HepG2 (cell line): Measurements from ENCODE around the gene TMEM132D. TPM values are rescaled to one million over a fixed set of nuclear protein-coding genes. Genes with fewer than 3 reads are reported as not detected.

Experiments
- ATAC-seq: fragments of 200-7000 bp; cut with Tn5 transposase; 3 replicates; pipeline ENCODE4 v1.9.1; 2020; ENCODE audit warnings: mild to moderate bottlenecking, moderate library complexity
- BruUV-seq: library from RNA; stranded (reverse); fragments of 400-500 nt; replicated peaks from 2 replicates; lab custom pipeline; 2021; lab: Mats Ljungman, UMichigan
- CTCF ChIA-PET: fragments of 300-600 bp; formaldehyde crosslinking; extraction: SDS; loops from one replicate; lab custom pipeline; 2021; ENCODE audit warnings: low total read pairs, inconsistent platforms, low intra/inter-chr PET ratio; lab: Yijun Ruan, JAX
- POLR2A ChIA-PET: fragments of 350-600 bp; sonication (Branson Sonifier 250); formaldehyde crosslinking; loops from one replicate; lab custom pipeline; 2020; ENCODE audit warnings: antibody characterized with exemption, inconsistent platforms; lab: Yijun Ruan, JAX
- DNase-seq: peaks from one replicate; pipeline ENCODE4 v3.0.0-alpha.2; 2015; ENCODE audit warnings: low spot score
- FAIRE-seq: peaks from 3 replicates; lab custom pipeline; 2011; peaks lifted over from hg19 to GRCh38; lab: Jason Lieb, UNC
- H2AFZ ChIP-seq: one replicate; pipeline ENCODE4 v1.6.1; 2011; ENCODE audit warnings: low read length, inconsistent platforms
- H3K27ac ChIP-seq: fragments of 300-600 bp; 3 replicates; pipeline ENCODE4 v1.8.0; 2011; ENCODE audit warnings: mixed run types, mild to moderate bottlenecking, mixed read lengths, low read length, inconsistent platforms; ENCODE audit not compliant: insufficient read depth; ENCODE audit errors: extremely low read length
- H3K27me3 ChIP-seq, 2 experiments: fragments of 200-600 bp in 1 of 2; 2 replicates in 1 of 2; 3 replicates in 1 of 2; pipeline versions ENCODE4 v1.6.0 to v1.8.0; 2011; ENCODE audit warnings: low read length in 2 of 2, mild to moderate bottlenecking in 2 of 2, moderate library complexity in 2 of 2, inconsistent platforms in 1 of 2; ENCODE audit not compliant: insufficient read depth in 2 of 2, control insufficient read depth in 1 of 2
- H3K36me3 ChIP-seq, 2 experiments: fragments of 200-600 bp in 1 of 2; replicated peaks in 1 of 2; 2 replicates in 1 of 2; 3 replicates in 1 of 2; pipeline versions ENCODE4 v1.5.1 to v1.8.0; 2011; ENCODE audit warnings: low read length in 2 of 2, inconsistent platforms in 1 of 2; ENCODE audit not compliant: insufficient read depth in 2 of 2, control insufficient read depth in 1 of 2
- H3K4me1 ChIP-seq: 2 replicates; pipeline ENCODE4 v1.5.1; 2012; ENCODE audit warnings: low read length, inconsistent platforms; ENCODE audit not compliant: insufficient read depth
- H3K4me2 ChIP-seq: 2 replicates; pipeline ENCODE4 v1.6.0; 2011; ENCODE audit warnings: low read depth, low read length, inconsistent platforms
- H3K4me3 ChIP-seq, 3 experiments: fragments of 200-600 bp in 1 of 3; sonication (generic), shearing (Covaris generic) in 1 of 3; replicated peaks in 1 of 3; 2 replicates each; pipeline ENCODE4 v1.5.1; 2011 to 2016; ENCODE audit warnings: low read length in 3 of 3, inconsistent platforms in 2 of 3, low read depth in 2 of 3, mild to moderate bottlenecking in 2 of 3, control low read depth in 1 of 3, mixed read lengths in 1 of 3; ENCODE audit not compliant: insufficient read depth in 1 of 3
- H3K79me2 ChIP-seq: one replicate; pipeline ENCODE4 v1.6.1; 2011; ENCODE audit warnings: low read length, inconsistent platforms; ENCODE audit not compliant: insufficient read depth
- H3K9ac ChIP-seq: 2 replicates; pipeline ENCODE4 v1.6.0; 2011; ENCODE audit warnings: mild to moderate bottlenecking, low read depth, low read length, inconsistent platforms; ENCODE audit not compliant: insufficient read depth
- H3K9me3 ChIP-seq: 2 replicates; pipeline ENCODE4 v1.5.1; 2012; ENCODE audit warnings: mild to moderate bottlenecking, low read length
- H4K20me1 ChIP-seq: 2 replicates; pipeline ENCODE4 v1.6.0; 2011; ENCODE audit warnings: inconsistent platforms, mild to moderate bottlenecking, low read length, moderate library complexity; ENCODE audit not compliant: insufficient read depth
- DZIP1 ChIP-seq: sonication (generic); formaldehyde crosslinking; IDR thresholded peaks from 2 replicates; pipeline ENCODE4 v1.5.0; 2020; ENCODE audit warnings: mild to moderate bottlenecking, missing genetic modification reagents
- MYC ChIP-seq: sonication (generic); formaldehyde crosslinking; IDR thresholded peaks from 2 replicates; pipeline ENCODE4 v1.9.0; 2021; ENCODE audit warnings: missing genetic modification reagents, borderline replicate concordance
- PCBP2 ChIP-seq: fragments of 200-400 bp; formaldehyde crosslinking; optimal IDR thresholded peaks from 2 replicates; pipeline ENCODE3; 2018; ENCODE audit warnings: low read length, low read depth; ENCODE audit not compliant: poor library complexity, severe bottlenecking
- STAG1 ChIP-seq: sonication (generic); formaldehyde crosslinking; IDR thresholded peaks from 2 replicates; pipeline ENCODE4 v1.4.0; 2020; ENCODE audit warnings: missing genetic modification reagents
- TBP ChIP-seq: sonication (generic); formaldehyde crosslinking; IDR thresholded peaks from 2 replicates; pipeline ENCODE4 v1.5.0; 2020; ENCODE audit warnings: missing genetic modification reagents
- ZBTB44 ChIP-seq: sonication (generic); formaldehyde crosslinking; IDR thresholded peaks from 2 replicates; pipeline ENCODE4 v1.4.0; 2020; ENCODE audit warnings: missing genetic modification reagents
- ZNF10 ChIP-seq: sonication (generic); formaldehyde crosslinking; IDR thresholded peaks from 2 replicates; pipeline ENCODE4 v1.4.0; 2020; ENCODE audit warnings: mild to moderate bottlenecking, low read depth, missing genetic modification reagents, borderline replicate concordance
- ZNF124 ChIP-seq: sonication (generic); formaldehyde crosslinking; IDR thresholded peaks from 2 replicates; pipeline ENCODE4 v1.4.0; 2020; ENCODE audit warnings: missing genetic modification reagents
- ZNF614 ChIP-seq: IDR thresholded peaks from 2 replicates; pipeline ENCODE4 v1.6.1; 2018; ENCODE audit warnings: missing biosample characterization, missing genetic modification reagents, inconsistent platforms, borderline replicate concordance
- ZNF713 ChIP-seq: sonication (generic); formaldehyde crosslinking; IDR thresholded peaks from 2 replicates; pipeline ENCODE4 v1.4.0; 2020; ENCODE audit warnings: mild to moderate bottlenecking, missing genetic modification reagents
- ZNF850 ChIP-seq: sonication (generic); formaldehyde crosslinking; conservative IDR thresholded peaks from 2 replicates; pipeline ENCODE4 v1.9.0; 2021; ENCODE audit warnings: mild to moderate bottlenecking, missing genetic modification reagents
- ZSCAN9 ChIP-seq: IDR thresholded peaks from 2 replicates; pipeline ENCODE4 v1.6.1; 2016; ENCODE audit warnings: borderline replicate concordance
- WGBS: methylation state at CpG from one replicate; pipeline ENCODE4 v1.1.6; 2017; ENCODE audit warnings: low lambda C conversion rate; 5-methylcytosine and 5-hydroxymethylcytosine counted together
- in situ Hi-C: cut with HindIII; loops from 2 replicates; pipeline ENCODE4 v1.10.0; 2017; ENCODE audit warnings: low pct_unique_long_range_greater_than_20kb; ENCODE audit not compliant: extremely low pct_ligation_motif_present
- intact Hi-C: fragments of 100-400 bp; cut with micrococcal nuclease; formaldehyde crosslinking; loops from one replicate; pipeline ENCODE4 v1.10.0; 2022; ENCODE audit not compliant: unreplicated experiment
- polyA plus RNA-seq, 8 experiments: library from polyadenylated mRNA; depleted of rRNA in 3 of 8; stranded (reverse) in 7 of 8; unstranded in 1 of 8; fragments of >200 nt; fragmentation: Illumina TruSeq in 4 of 8; extraction: Trizol in 4 of 8; gene quantifications; 2 replicates each; pipeline versions ENCODE4 v1.2.1 to v1.2.3, GENCODE V29; 2011 to 2016; ENCODE audit warnings: low read depth in 4 of 8, missing spikeins in 1 of 8, mixed read lengths in 1 of 8; ENCODE audit not compliant: insufficient read depth in 1 of 8
- total RNA-seq, 5 experiments: library from RNA; depleted of rRNA; stranded (reverse); fragments of >200 nt; fragmentation: Illumina TruSeq; extraction: Trizol; gene quantifications; 2 replicates each; pipeline ENCODE4 v1.2.3, GENCODE V29; 2016; ENCODE audit warnings: low read depth in 1 of 5
- TF ChIP-seq, protein P1 (sequence below): sonication (generic); formaldehyde crosslinking; IDR thresholded peaks from 2 replicates; pipeline ENCODE4 v1.5.0; 2020; ENCODE audit warnings: missing genetic modification reagents

Gene TMEM132D
- total and polyA plus RNA-seq, 2 of the 13 experiments (the other 11 are each of a cell fraction or from before 2014, with no cell fraction given), result not detected

DNA sequence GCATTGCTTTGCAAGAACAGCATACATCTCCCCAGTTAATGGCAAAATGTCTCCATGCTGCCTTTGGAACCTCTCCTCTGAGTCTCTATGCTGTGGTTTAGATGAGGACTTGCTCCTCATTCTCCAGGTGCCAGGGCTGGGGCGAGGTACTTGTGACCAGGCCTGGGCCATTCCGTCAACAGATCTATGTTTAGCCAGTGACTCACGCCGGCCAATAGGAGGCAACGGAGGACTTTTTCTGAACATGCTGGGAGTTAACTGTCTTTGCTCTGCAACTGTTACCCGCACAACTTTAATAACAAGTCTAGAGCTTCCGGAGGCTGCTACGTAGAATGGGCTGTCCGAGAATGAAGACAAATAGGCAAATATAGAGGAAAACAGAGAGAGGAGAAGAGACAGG, 836.3 kb downstream of the TMEM132D start (continued):
- no peak for TF ChIP-seq DZIP1
- peak; percentile 15; the same call in 1 of the 2 replicates for TF ChIP-seq STAG1

DNA sequence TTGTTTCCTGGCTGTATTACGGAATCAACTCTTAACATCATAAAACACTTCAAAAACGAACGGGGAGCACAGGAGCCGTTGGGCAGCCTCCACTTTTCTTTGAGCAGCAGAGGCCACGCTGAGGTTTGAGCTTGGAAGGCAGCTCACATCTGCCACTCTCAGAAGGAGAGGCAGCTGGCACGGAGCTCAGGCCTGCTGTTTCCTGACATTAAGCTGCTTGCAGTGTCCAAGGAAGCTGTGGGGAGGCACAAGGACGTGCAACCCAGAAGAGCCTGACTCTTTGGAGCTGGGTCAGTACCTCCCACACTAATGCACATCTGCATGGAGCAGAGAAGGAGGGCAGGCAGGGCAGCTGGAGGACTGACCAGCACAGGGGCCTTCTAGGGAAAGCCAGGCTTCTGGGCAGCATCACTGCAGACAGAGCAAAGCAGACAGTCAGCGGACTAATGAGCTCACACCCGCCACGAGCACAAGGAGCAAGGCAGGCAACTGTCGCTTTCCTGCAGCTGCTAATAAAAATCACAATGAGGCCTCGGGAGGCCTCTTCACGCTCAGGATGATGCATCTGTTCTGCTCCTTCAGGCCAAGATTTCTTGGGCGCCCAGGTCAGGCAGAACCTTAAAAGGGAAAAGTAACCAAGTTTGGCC, 839.5 kb downstream of the TMEM132D start:
- 0% methylated on average over 7 of the region's 14 CpGs for WGBS
- CTCF ChIA-PET, result no interaction called here

More for the DNA sequence above, 839.5 kb downstream of the TMEM132D start:
- Histone ChIP-seq H3K27ac (no peak overlapping the region), H3K36me3 (no peaks in the 10 kb centered on the region), H4K20me1 (no peaks in the 10 kb centered on the region), H3K9me3 (no peaks in the 10 kb centered on the region), H3K27me3 (no peaks in the 10 kb centered on the region), H2AFZ (no peak overlapping the region), H3K9ac (no peak overlapping the region), H3K4me3 (no peak overlapping the region), H3K79me2 (no peaks in the 10 kb centered on the region), H3K4me2 (no peak overlapping the region), H3K4me1 (no peaks in the 10 kb centered on the region)
- no TSS peak for BruUV-seq
- in situ Hi-C loops (no loop called here), intact Hi-C loops (no loop called here)
- POLR2A ChIA-PET, result no interaction called here
- TF ChIP-seq ZNF614 (CRISPR knock-in tag), result no peak
- no peak for TF ChIP-seq ZNF713 (CRISPR knock-in tag)
- TF ChIP-seq ZSCAN9 (CRISPR knock-in tag), result no peak
- no peak for TF ChIP-seq TBP (CRISPR knock-in tag)
- TF ChIP-seq MYC, result no peak
- no peak for TF ChIP-seq ZNF124 (CRISPR knock-in tag)
- no peak for TF ChIP-seq PCBP2
- TF ChIP-seq, protein P1, sequence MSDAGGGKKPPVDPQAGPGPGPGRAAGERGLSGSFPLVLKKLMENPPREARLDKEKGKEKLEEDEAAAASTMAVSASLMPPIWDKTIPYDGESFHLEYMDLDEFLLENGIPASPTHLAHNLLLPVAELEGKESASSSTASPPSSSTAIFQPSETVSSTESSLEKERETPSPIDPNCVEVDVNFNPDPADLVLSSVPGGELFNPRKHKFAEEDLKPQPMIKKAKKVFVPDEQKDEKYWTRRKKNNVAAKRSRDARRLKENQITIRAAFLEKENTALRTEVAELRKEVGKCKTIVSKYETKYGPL (CRISPR knock-in tag), result no peak
- TF ChIP-seq ZNF850, result no peak
- TF ChIP-seq ZBTB44 (CRISPR knock-in tag), result no peak
- TF ChIP-seq ZNF10, result no peak
- ATAC-seq (no peak), DNase-seq (no peak), FAIRE-seq (no peak)
